CD4-positive, alpha-beta T cell treated with Interleukin-12 subunit alpha and Interleukin-12 subunit beta, for 1 hour (primary cell): ENCODE results near the gene TMEM138.

ENCODE experiments used
- DNase-seq: peaks from one replicate; pipeline ENCODE4 v3.0.0-alpha.2; 2020

The TMEM138 gene

DNA sequence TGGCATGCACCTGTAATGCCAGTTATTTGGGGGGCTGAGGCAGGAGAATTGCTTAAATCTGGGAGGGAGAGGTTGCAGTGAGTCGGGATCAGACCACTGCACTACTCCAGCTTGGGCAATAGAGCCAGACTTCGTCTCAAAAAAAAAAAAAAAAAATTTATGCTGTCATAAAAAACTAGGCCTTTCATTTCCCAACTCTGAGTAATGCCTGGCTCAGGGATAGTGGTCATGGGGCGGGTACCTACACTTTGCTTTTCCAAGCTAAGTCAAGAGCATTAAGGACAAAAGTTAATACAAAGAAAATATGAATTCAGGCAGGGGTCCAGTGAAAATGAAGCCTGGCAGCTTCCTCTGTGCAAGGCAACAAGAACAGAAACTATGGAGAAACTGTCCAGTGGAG lies 51.3 kb downstream of the TMEM138 start:
- no peak for DNase-seq

DNA sequence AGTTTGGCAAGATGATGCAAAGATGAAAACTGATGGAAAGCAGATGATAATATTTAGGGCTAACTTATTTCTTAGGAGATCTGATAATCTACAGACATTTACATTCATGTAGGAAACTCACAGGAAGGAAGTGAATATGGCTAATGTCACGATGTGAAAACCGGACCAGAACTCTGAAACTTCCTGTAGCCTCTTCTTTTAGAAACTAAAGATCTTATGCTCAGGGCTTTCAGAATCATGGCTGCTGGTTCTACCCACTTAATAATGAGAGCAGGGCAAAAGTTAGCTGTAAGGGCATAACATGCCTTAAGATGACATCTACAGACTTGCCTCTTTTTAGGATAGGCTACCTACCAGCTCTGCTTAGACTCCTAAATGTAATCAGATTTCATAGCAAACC lies 52.4 kb downstream of the TMEM138 start:
- DNase-seq, result no peak

DNA sequence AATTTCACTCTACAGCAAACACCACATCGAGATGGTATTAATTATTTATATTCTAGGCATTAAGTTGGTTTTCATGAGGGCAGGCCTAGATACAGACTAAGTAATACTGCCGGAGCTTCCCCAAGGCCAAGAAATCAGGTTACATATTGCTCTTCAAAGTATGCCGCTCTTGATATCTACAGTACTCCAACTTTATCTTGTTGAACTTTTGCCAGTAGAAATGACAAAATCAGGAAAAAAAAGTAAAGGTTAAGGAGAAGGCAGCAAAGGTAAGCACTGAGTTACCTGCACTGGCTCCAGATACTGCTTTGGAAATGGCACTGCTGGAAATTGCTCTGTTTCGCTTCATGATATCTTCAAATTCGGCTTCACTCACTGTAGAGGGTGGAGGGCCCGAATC lies 53.2 kb downstream of the TMEM138 start:
- no peak for DNase-seq

DNA sequence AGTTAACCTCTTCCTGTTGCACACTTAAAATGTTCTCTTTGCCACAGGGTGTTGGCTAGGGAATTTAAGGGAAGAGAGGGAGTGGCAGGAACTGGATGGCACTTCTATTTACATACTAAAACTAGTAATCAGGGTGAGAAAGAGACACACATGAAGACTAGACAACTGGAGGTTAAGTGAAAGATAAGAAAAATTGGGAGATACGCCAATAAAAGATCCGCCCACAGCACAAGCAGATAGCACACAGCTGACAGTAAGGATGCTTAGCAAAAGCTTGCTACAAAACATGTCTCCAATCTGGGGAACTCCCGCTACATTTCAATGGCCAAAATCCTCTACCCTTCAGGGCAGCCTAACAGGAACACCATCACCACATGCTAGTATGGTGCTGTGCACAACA lies 54.8 kb downstream of the TMEM138 start:
- no peak for DNase-seq

DNA sequence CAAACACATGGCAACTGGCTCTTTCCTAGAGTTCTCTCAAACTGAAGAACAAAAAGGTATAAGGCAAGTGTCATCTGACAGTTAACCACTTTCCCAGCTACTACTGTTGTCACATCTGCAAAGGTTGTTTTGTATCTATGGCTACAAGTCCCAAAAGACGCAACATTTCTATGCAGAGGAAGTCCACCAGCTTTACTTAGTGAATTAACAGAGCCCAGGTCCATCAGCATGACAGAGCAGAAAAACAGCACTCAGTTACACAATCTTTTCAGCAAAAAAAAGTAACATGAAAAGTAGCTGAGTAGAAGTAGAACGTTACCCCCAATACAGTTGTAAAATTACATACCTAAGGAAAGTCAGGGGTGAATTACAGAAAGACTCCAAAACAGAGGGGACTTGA lies 55.5 kb downstream of the TMEM138 start:
- DNase-seq, result no peak

DNA sequence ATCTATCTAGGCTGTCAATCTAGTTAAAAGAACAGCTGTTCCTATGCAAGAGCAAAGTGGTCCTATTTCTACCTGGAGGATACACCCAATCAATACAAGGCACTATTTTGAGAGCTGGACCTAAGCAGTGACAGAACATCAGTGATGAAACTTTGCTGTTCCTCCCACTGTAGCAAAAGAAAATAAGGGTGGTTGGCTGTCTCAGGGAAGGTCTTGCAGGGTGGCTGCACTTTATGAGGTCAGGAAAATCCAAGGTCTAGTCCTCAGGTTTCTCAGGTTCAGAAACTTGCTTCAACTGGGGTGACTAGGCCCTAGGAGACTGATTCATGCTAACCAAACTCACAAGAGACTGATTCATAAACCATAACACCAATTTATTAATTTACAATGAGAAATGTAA lies 56.0 kb downstream of the TMEM138 start:
- no peak for DNase-seq
